DOHH2 (cell line): ENCODE data around the gene PRG2.

Experiments
- H3F3A ChIP-seq: fragments of 200-600 bp; sonication (generic), shearing (Covaris generic); 2 replicates; pipeline ENCODE4 v1.6.0; 2016; ENCODE audit warnings: antibody characterized with exemption, mild to moderate bottlenecking; ENCODE audit not compliant: control insufficient read depth, insufficient read depth
- H3K27ac ChIP-seq: fragments of 200-600 bp; sonication (generic); 2 replicates; pipeline ENCODE4 v1.5.1; 2014; ENCODE audit warnings: low read depth, mild to moderate bottlenecking, low read length, moderate library complexity
- H3K27me3 ChIP-seq: fragments of 200-600 bp; sonication (generic); 2 replicates; pipeline ENCODE4 v1.6.1; 2014; ENCODE audit warnings: mild to moderate bottlenecking, low read length, mixed read lengths; ENCODE audit not compliant: control insufficient read depth
- H3K36me3 ChIP-seq: fragments of 200-600 bp; sonication (generic); 2 replicates; pipeline ENCODE4 v1.6.1; 2014; ENCODE audit warnings: mild to moderate bottlenecking, low read length, moderate library complexity, mixed read lengths; ENCODE audit not compliant: control insufficient read depth
- H3K4me1 ChIP-seq: fragments of 200-600 bp; sonication (generic); 2 replicates; pipeline ENCODE4 v1.6.1; 2014; ENCODE audit warnings: mild to moderate bottlenecking, low read length, mixed read lengths; ENCODE audit not compliant: control insufficient read depth
- H3K4me2 ChIP-seq: fragments of 200-600 bp; sonication (generic); 2 replicates; pipeline ENCODE4 v1.6.0; 2014; ENCODE audit warnings: mild to moderate bottlenecking, low read length, moderate library complexity
- H3K4me3 ChIP-seq: fragments of 200-600 bp; sonication (generic); 2 replicates; pipeline ENCODE4 v1.5.1; 2014; ENCODE audit warnings: mild to moderate bottlenecking, low read length, mixed read lengths
- H3K79me2 ChIP-seq: fragments of 200-600 bp; sonication (generic); 2 replicates; pipeline ENCODE4 v1.6.1; 2014; ENCODE audit warnings: mild to moderate bottlenecking, low read length, mixed read lengths; ENCODE audit not compliant: control insufficient read depth
- H3K9me2 ChIP-seq: fragments of 200-600 bp; sonication (generic); replicated peaks from 2 replicates; pipeline ENCODE4 v1.6.1; 2014; ENCODE audit warnings: mild to moderate bottlenecking, low read length, mixed read lengths; ENCODE audit not compliant: control insufficient read depth
- H3K9me3 ChIP-seq: fragments of 200-600 bp; sonication (generic); 2 replicates; pipeline ENCODE4 v1.6.1; 2014; ENCODE audit warnings: antibody characterized with exemption, low read length, mixed read lengths; ENCODE audit not compliant: control insufficient read depth, insufficient read depth
- H4K20me1 ChIP-seq: fragments of 200-600 bp; sonication (generic); 2 replicates; pipeline ENCODE4 v1.6.0; 2014; ENCODE audit warnings: low read depth, mild to moderate bottlenecking, antibody characterized with exemption, low read length, moderate library complexity; ENCODE audit not compliant: control insufficient read depth, insufficient read depth
- CTCF ChIP-seq: fragments of 200-600 bp; sonication (generic); IDR thresholded peaks from one replicate; pipeline ENCODE4 v1.5.1; 2014; ENCODE audit warnings: antibody characterized with exemption, mild to moderate bottlenecking, low read depth, low read length; ENCODE audit not compliant: poor library complexity, severe bottlenecking
- EZH2phosphoT487 ChIP-seq: fragments of 200-600 bp; sonication (generic); IDR thresholded peaks from 2 replicates; pipeline ENCODE4 v1.6.1; 2017; ENCODE audit warnings: borderline replicate concordance, mild to moderate bottlenecking, antibody characterized with exemption, low read length, moderate library complexity, mixed read lengths

PRG2 gene

GRCh38 chr11:57399972-57400578, 9.6 kb upstream of the PRG2 start:
- Histone ChIP-seq H4K20me1 (0 out of 2 replicates have a peak, but pooled peaks cover 3% of the 10 kb centered on the region), H3K79me2 (no peaks in the 10 kb centered on the region)
- TF ChIP-seq CTCF (no peak), EZH2phosphoT487 (no peak)

GRCh38 chr11:57399221-57399620, 8.8 kb upstream of the PRG2 start:
- Histone ChIP-seq H3K4me1 (no peaks in the 10 kb centered on the region), H3K27ac (no peak overlapping the region), H3K9me2 (no peaks in the 10 kb centered on the region), H3K79me2 (no peaks in the 10 kb centered on the region), H3F3A (peaks cover 5% of the 10 kb centered on the region), H3K9me3 (no peaks in the 10 kb centered on the region), H3K36me3 (no peaks in the 10 kb centered on the region), H3K27me3 (no peaks in the 10 kb centered on the region), H3K4me2 (no peak overlapping the region), H4K20me1 (0 out of 2 replicates have a peak, but pooled peaks cover 3% of the 10 kb centered on the region), H3K4me3 (no peak overlapping the region)
- TF ChIP-seq EZH2phosphoT487, result no peak
- TF ChIP-seq CTCF, result no peak

More at GRCh38 chr11:57399972-57400578, 9.6 kb upstream of the PRG2 start:
- H3F3A ChIP-seq, result peaks cover 13% of the 10 kb centered on the region
- no peaks in the 10 kb centered on the region for H3K27me3 ChIP-seq
- no peaks in the 10 kb centered on the region for H3K9me3 ChIP-seq
- peaks cover 1% of the 10 kb centered on the region; the same call in 1 of the 2 replicates for H3K36me3 ChIP-seq
- no peak overlapping the region for H3K4me3 ChIP-seq
- no peaks in the 10 kb centered on the region for H3K9me2 ChIP-seq
- H3K4me2 ChIP-seq, result no peak overlapping the region
- H3K4me1 ChIP-seq, result no peaks in the 10 kb centered on the region
- no peak overlapping the region for H3K27ac ChIP-seq

- no peaks in the 10 kb centered on the region for H3K36me3 ChIP-seq
- no peaks in the 10 kb centered on the region for H3F3A ChIP-seq
- H4K20me1 ChIP-seq, result 0 out of 2 replicates have a peak, but pooled peaks cover 3% of the 10 kb centered on the region
- no peak overlapping the region for H3K27ac ChIP-seq
- TF ChIP-seq CTCF (no peak), EZH2phosphoT487 (no peak)
- H3K4me3 ChIP-seq, result no peak overlapping the region
- H3K27me3 ChIP-seq, result no peaks in the 10 kb centered on the region
- no peaks in the 10 kb centered on the region for H3K9me3 ChIP-seq
- H3K79me2 ChIP-seq, result no peaks in the 10 kb centered on the region
- no peaks in the 10 kb centered on the region for H3K4me1 ChIP-seq
- H3K9me2 ChIP-seq, result no peaks in the 10 kb centered on the region
- no peak overlapping the region for H3K4me2 ChIP-seq
Measured at GRCh38 chr11:57397394-57397990, 7.0 kb upstream of the PRG2 start.
